Esophagus squamous epithelium (tissue), 4 donors: ENCODE data around the gene HNRNPC.

Experiments used
- POLR2A ChIP-seq, 4 donors: fragments of 450-650 bp; IDR thresholded peaks; one replicate each; pipeline ENCODE4 v1.6.1; 2017; ENCODE audit warnings: antibody characterized with exemption in 4 of 4, mild to moderate bottlenecking in 4 of 4, moderate library complexity in 3 of 4
- TF ChIP-seq, protein P1 (sequence below), 6 experiments: fragments of 450-650 bp in 4 of 6; fragments of 200-600 bp in 2 of 6; sonication (generic) in 2 of 6; IDR thresholded peaks; one replicate each; pipeline ENCODE4 v1.5.1; 2016 to 2019; ENCODE audit warnings: antibody characterized with exemption in 6 of 6, mild to moderate bottlenecking in 4 of 6, moderate library complexity in 4 of 6

- TF ChIP-seq, protein P1, sequence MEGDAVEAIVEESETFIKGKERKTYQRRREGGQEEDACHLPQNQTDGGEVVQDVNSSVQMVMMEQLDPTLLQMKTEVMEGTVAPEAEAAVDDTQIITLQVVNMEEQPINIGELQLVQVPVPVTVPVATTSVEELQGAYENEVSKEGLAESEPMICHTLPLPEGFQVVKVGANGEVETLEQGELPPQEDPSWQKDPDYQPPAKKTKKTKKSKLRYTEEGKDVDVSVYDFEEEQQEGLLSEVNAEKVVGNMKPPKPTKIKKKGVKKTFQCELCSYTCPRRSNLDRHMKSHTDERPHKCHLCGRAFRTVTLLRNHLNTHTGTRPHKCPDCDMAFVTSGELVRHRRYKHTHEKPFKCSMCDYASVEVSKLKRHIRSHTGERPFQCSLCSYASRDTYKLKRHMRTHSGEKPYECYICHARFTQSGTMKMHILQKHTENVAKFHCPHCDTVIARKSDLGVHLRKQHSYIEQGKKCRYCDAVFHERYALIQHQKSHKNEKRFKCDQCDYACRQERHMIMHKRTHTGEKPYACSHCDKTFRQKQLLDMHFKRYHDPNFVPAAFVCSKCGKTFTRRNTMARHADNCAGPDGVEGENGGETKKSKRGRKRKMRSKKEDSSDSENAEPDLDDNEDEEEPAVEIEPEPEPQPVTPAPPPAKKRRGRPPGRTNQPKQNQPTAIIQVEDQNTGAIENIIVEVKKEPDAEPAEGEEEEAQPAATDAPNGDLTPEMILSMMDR (IDR thresholded peaks at IDR 0.05) = no peak
- TF ChIP-seq POLR2A (IDR thresholded peaks at IDR 0.05) = no peak
These were observed 99.7 kb downstream of the HNRNPC start for GRCh38 chr14:21169573-21169972.
